Caki2 (cell line): Measurements from ENCODE around the gene PAQR5. TPM values are rescaled to one million over a fixed set of nuclear protein-coding genes. Genes with fewer than 3 reads are reported as not detected.
A peak's percentile ranks its signal among the peaks of the same experiment; 100 is the strongest.
"Not testable (repeated sequence)": the region's sequence is repeated elsewhere in the genome, so short reads cannot be mapped to it uniquely, and the experiment has no call there.

Experiments used
- DNase-seq: peaks from one replicate; pipeline ENCODE4 v3.0.0-alpha.2; 2015; ENCODE audit warnings: low read depth
- in situ Hi-C: cut with HindIII; loops from 2 replicates; pipeline ENCODE4 v1.10.0; 2016; ENCODE audit warnings: low sequenced_read_pairs, low pct_unique_long_range_greater_than_20kb, mixed read lengths
- total RNA-seq: library from RNA; depleted of rRNA; stranded (reverse); fragments of >200 nt; shearing (Covaris generic); gene quantifications from 2 replicates; pipeline ENCODE4 v1.2.3, GENCODE V29; 2014; ENCODE audit warnings: low replicate concordance

The PAQR5 gene
- total RNA-seq, 1 experiment from 2014 or later, result 50.0 TPM

DNA sequence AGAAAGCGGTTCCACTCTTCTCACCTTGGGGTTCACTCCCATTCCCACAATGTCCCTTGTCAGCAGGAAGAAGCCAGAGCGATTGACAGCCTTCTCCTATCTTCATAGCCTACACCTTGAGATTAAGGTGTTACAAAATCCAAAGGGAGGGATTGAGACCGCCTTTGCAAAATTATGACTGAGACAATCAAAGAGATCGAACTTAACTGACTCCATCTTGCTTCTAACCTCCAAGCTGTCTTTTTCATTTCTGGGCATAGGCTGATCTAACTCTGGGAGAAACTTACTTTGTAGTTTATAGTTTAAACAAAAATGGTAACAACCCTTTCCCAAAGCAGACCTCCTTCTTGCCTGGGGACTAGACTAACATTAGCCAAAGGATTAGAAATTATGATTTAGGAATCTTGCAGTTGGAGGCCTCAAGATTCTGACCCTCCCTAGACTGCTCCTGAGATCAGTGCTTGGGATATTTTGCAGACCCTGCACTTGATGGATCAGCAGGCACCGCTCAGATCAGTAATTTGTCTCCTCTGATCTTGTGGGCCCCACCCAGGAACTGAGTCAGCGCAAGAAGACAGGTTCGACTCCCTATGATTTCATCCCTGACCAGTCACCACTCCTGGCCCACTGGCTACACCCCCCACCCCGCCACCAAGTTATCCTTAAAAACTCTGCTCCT lies 40.0 kb downstream of the PAQR5 start:
- in situ Hi-C loops, result no loop called here
- no peak for DNase-seq

DNA sequence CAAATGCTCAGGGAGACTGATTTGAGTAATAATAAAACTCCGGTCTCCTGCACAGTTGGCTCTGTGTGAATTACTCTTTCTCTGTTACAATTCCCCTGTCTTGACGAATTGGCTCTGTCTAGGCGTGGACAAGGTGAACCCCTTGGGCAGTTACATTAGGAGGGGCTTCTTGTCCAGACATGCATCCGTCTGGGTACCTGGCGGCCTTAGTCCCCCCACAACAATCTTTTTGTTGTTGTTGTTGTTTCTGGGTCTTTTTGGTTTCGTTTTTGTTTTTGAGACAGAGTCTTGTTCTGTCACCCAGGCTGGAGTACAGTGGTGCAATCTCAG lies 40.5 kb downstream of the PAQR5 start:
- in situ Hi-C loops, DNase-seq: not testable (repeated sequence)

DNA sequence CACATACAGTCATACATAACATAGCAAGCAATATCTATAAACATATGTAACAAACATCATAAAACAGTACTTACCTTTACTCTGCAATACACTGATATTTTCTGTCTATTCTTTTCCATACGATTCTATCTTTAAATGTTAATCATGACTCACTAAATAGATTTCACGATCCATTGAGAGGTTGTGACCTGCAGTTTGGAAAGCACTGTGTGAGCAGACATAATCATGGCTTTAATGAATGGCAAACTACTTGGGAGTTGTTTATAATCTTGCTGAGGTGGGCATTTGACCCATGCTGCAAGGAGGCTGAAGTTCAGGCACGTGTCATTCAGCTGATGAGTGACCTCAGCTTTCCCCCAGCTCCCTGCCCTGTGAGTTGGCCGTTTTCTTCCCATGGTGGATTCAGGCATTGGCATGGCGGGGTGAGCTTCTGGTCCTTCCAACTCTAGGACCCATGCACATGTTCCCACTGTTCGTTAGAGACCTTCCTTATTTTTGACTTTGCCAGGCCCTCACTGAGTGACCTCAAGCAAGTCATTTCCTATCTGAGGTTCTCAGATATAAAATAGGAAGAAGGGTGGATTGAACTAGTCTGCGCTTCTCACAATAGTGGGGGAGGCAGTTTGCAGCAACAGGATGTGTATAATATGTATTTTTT lies 41.7 kb downstream of the PAQR5 start:
- in situ Hi-C loops, result no loop called here
- DNase-seq, result no peak

GRCh38 chr15:69341356-69341755 lies 42.6 kb downstream of the PAQR5 start:
- in situ Hi-C loops, result no loop called here

DNA sequence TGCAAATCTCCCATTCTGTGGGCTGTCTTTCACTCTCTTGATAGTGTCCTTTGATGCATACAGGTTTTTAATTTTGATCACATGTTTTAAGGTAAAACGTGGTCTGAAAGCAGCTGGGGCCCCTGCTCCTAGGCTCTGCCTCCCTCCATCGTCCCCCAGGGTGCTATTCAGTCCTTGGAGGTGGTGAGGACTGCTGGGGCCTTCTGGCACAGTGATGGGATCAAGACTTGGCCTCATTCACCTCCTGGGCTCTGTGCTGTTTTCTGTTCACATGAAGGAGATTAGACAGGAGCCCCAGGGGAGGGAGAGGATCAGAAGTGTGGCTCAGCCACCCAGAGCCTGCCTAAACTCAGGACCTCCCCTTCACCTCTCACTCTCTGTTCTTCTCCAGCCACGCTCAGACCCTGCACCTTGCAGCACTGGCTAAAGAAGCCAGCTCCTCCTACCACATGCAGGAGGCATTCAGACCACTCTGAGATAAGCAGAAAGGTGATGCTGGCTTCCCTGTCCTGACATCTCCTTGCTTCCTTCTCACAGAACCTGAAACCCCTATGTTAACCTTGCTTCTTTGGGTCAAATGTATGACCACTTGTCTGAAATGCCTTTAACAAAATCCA lies 43.9 kb downstream of the PAQR5 start:
- DNase-seq, result no peak
- in situ Hi-C loops, result no loop called here

More at GRCh38 chr15:69341356-69341755, 42.6 kb downstream of the PAQR5 start:
- DNase-seq, result no peak

DNA sequence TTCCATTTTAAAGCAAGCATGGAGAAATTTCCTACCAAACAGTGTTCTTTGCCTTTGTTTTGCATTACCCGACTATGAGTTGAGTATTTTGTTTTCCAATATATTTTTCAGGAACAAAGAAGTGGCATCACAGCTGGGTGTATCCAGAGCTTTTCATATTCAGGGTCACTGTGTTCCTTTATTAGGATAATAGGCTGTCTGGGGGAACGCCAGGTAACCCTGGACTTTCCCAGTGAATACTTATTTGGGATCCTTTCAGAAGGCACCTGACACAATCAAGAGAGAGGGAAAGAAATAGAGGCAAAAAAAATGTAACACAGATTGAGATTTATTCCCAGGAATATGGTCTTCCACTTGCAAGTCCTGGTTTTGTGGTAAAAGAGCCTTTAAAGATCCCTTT lies 44.4 kb downstream of the PAQR5 start:
- DNase-seq, result no peak
- in situ Hi-C loops, result no loop called here

GRCh38 chr15:69344238-69344637 lies 45.5 kb downstream of the PAQR5 start:
- in situ Hi-C loops, result no loop called here
- no peak for DNase-seq

DNA sequence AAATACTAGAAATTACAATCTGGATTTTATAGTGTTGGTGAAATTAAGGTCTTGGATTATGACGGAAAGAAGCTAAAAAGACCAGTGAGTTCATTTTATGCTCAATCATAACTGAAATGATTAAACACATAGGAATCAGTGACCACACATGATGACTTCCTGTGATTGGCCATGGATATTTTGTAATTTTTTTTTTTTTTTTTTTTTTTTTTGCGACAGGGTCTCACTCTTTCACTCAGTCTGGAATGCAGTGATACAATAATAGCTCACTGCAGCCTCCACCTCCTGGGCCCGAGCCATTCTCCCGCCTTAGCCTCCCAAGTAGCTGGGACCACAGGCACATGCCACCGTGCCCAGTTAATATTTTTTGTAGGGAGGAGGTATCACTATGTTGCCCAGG lies 47.4 kb downstream of the PAQR5 start:
- DNase-seq, result no peak
- in situ Hi-C loops, result no loop called here

- in situ Hi-C loops, result no loop called here
- DNase-seq, result no peak
These were observed 52.6 kb downstream of the PAQR5 start for GRCh38 chr15:69351333-69351732.

- no peak for DNase-seq
- in situ Hi-C loops, result no loop called here
These were observed 53.2 kb downstream of the PAQR5 start for GRCh38 chr15:69351884-69352283.

- peak; percentile 91 for DNase-seq
These were observed 59.4 kb downstream of the PAQR5 start for GRCh38 chr15:69357773-69358771.

DNA sequence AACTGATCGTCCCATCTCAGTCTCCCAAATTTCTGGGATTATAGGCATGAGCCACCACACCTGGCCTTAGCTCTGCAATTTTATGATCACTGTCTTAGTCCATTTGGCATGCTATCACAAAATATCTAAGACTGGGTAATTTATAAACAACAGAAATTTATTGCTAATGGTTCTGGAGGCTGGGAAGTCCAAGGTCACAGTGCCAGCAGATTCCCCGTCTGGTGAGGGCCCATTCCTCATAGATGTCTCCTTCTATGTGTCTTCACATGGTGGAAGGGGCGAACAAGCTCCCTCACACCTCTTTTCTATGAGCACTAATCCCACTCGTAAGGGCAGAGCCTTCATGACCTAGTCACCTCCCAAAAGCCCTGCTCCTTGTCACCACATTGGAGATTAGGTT lies 60.1 kb downstream of the PAQR5 start:
- DNase-seq, result no peak
- in situ Hi-C loops, result no loop called here

More at GRCh38 chr15:69357773-69358771, 59.4 kb downstream of the PAQR5 start:
- in situ Hi-C loops, result no loop called here

GRCh38 chr15:69359722-69360121 lies 61.0 kb downstream of the PAQR5 start:
- in situ Hi-C loops, result no loop called here
- DNase-seq, result peak; percentile 58

DNA sequence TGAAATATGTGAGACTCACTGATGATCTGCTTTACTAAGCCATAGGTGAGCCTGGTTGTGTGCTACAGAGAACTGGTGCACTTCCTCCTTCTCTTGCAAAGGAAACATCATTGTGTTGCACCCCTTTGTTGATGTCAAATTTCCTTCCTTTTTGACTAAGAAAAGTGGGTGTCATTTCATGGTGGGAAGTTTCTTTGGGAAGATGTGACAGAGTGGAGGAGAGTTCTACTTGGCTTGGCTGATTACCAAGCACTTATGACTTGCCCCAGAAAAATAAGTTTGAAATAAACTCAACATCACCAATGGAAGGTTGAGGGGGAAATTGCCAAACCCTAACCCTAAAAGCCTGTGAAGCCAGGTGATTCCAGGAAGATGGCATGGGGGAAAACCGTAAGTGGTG lies 61.9 kb downstream of the PAQR5 start:
- no peak for DNase-seq
- in situ Hi-C loops, result no loop called here

GRCh38 chr15:69367236-69367635 lies 68.5 kb downstream of the PAQR5 start:
- DNase-seq, result no peak
- in situ Hi-C loops, result no loop called here

DNA sequence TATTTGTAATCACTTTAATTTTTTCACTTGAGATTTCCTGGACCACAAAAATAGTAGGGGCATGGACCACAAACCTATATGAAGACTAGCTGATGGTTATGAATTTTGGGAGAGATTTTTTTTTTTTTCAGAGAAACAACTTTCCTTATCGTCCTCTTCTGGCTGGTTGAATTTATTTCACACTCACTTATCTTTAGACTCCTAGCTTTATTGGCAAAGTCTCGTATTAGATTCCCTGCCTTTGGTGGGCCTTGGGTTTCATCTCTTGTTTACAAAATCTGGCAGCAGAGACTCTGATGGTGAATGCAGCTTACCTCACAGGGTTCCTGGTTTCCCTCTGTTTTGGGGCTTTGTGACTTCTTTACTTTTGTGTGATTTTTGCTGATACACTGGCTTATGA lies 70.9 kb downstream of the PAQR5 start:
- DNase-seq, result no peak
- in situ Hi-C loops, result no loop called here

GRCh38 chr15:69373406-69373805 lies 74.7 kb downstream of the PAQR5 start:
- in situ Hi-C loops, result no loop called here
- DNase-seq, result no peak

- no peak for DNase-seq
- in situ Hi-C loops, result no loop called here
These were observed 76.6 kb downstream of the PAQR5 start for GRCh38 chr15:69375151-69375790.
